Endothelial cell (in vitro differentiated cells): ENCODE results near the gene RCN2. TPM values are rescaled to one million over a fixed set of nuclear protein-coding genes. Genes with fewer than 3 reads are reported as not detected.

Experiments used
- total RNA-seq: library from RNA; stranded (reverse); fragmentation: NEBNext Ultra II Directional; extraction: Animal tissue kit (Norgen Biotek cat#: 25700); gene quantifications from one replicate; pipeline ENCODE4 v1.2.1, GENCODE V29; 2021; ENCODE audit not compliant: unreplicated experiment

The RCN2 gene
- total RNA-seq, 1 donor from 2014 or later = 76.1 TPM

Other genes starting within 250 kb of the RCN2 start
- gene SCAPER, start 26.4 kb upstream of the RCN2 start, total RNA-seq = 18.1 TPM
- not detected for gene PSTPIP1, start 63.4 kb downstream of the RCN2 start, total RNA-seq
- 140 TPM for gene TSPAN3, start 139.4 kb downstream of the RCN2 start, total RNA-seq